Right renal pelvis (tissue), 4 donors: ENCODE data around the gene KIAA1671. TPM values are rescaled to one million over a fixed set of nuclear protein-coding genes. Genes with fewer than 3 reads are reported as not detected.
"Not testable (repeated sequence)": the region's sequence is repeated elsewhere in the genome, so short reads cannot be mapped to it uniquely, and the experiment has no call there.

Experiments
- DNase-seq, 4 donors: peaks; one replicate each; pipeline ENCODE4 v3.0.0-alpha.2; 2013; ENCODE audit warnings: low read depth in 4 of 4, low spot score in 3 of 4, missing footprints in 1 of 4
- polyA plus RNA-seq, 4 donors: library from polyadenylated mRNA; unstranded; fragments of 120-200 nt; gene quantifications; one replicate each; pipeline ENCODE4 v1.2.1, GENCODE V29; 2013; ENCODE audit not compliant: insufficient read length in 4 of 4

KIAA1671 gene
- polyA plus RNA-seq, 4 donors, result 25.3 to 29.6 (median 27.6) TPM

- DNase-seq, result no peak
Observed at GRCh38 chr22:25182131-25183110, 229.9 kb downstream of the KIAA1671 start.

GRCh38 chr22:25183949-25184619 lies 231.6 kb downstream of the KIAA1671 start:
- peak in 2 of 4 donors; percentile 16 to 28 for DNase-seq

- no peak for DNase-seq
Observed at GRCh38 chr22:25186140-25186539, 233.6 kb downstream of the KIAA1671 start.

DNA sequence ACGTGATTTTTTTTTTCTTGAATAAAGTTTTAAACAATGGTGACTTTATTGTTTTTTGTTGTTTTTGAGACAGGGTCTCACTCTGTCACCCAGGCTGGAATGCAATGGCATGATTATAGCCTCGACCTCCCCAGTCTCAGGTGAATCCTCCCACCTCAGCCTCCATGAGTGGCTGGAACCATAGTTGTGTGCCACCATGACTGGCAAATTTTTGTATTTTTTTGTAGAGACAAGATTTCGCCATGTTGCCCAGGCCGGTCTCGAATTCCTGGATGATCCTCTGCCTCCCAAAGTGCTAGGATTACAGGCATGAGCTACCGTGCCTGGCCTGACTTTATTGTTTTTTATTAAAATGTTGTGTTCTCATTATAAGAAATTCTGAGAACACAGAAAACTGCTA lies 235.0 kb downstream of the KIAA1671 start:
- DNase-seq, result no peak

- DNase-seq, result no peak
Observed at GRCh38 chr22:25192406-25192805, 239.9 kb downstream of the KIAA1671 start.

DNA sequence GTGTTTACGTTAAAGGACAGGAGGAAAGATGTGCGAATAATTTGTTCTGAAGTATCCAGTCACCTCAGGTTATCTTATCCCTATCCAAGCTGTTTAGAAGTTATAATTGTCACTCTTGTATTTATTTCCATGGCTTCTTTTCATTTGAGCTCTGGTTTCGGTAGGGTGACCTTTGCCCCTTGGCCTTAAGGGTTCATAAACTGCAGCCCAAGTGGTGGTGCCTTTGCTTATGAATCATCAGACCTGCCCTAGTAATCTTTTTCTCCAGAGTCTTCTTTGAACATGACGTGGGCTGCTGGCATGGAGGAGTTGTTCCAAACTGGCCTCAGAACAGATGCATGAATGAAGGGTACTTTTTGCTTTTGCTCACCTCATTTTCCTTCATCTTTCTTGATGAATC lies 240.6 kb downstream of the KIAA1671 start:
- DNase-seq, result no peak

- peak in 3 of 4 donors; percentile 22 to 32 (median 30) for DNase-seq
Observed at GRCh38 chr22:25193548-25193947, 241.0 kb downstream of the KIAA1671 start.

DNA sequence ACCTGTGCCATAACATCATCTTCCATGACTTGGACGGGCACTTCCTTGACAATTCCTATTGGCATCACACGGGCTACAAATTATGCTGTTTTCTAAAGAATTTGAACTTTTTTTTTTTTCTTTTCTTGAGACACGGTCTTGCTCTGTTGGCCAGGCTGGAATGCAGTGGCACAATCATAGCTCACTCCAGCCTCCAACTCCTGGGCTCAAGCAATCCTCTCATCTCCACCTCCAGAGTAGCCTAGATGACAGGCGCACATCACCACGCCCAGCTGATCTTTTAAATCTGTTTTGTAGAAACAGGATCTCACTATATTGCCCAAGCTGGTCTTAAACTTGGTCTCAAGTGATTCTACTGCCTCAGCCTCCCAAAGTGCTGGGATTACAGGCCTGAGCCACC lies 243.8 kb downstream of the KIAA1671 start:
- DNase-seq, result no peak

DNA sequence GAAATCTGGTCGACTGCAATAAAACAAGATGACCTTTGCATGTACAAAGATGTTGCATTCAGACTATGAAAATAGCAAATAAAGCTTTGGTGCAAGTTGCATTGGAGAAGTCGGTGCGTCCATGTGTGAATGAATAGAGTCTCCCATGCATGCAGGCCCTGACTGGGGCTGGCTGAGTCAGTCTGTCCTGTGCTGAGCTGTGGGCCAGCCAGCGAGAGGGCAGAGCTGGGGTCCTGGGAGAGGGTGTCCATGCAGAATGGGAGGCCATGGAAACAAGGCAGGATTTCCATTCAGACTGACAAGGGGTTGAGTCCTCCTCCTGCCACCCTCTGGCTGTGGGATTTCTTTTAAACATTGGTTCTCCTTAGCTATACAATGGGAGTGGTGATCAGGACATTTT lies 244.8 kb downstream of the KIAA1671 start:
- no peak for DNase-seq

GRCh38 chr22:25199731-25200520 lies 247.4 kb downstream of the KIAA1671 start, which contains the start of gene CRYBB3:
Gene CRYBB3, plus strand, starts transcription at chr22:25199858. Its CDS starts 1,539 bp downstream, at chr22:25201397.
- peak in 3 of 4 donors; percentile 36 to 44 (median 41) for DNase-seq

GRCh38 chr22:25200967-25201366 lies 248.5 kb downstream of the KIAA1671 start:
- DNase-seq, result no peak

- DNase-seq, result no peak
Observed at GRCh38 chr22:25201557-25202273, 249.2 kb downstream of the KIAA1671 start.

GRCh38 chr22:25202290-25202921 lies 249.9 kb downstream of the KIAA1671 start:
- DNase-seq, result peak in 3 of 4 donors; percentile 38 to 54 (median 43)

GRCh38 chr22:25203082-25203481 lies 250.6 kb downstream of the KIAA1671 start:
- DNase-seq, result no peak

- not testable (repeated sequence) for DNase-seq
Observed at GRCh38 chr22:25204547-25204946, 252.0 kb downstream of the KIAA1671 start.

GRCh38 chr22:25205847-25206246 lies 253.3 kb downstream of the KIAA1671 start:
- DNase-seq, result no peak

DNA sequence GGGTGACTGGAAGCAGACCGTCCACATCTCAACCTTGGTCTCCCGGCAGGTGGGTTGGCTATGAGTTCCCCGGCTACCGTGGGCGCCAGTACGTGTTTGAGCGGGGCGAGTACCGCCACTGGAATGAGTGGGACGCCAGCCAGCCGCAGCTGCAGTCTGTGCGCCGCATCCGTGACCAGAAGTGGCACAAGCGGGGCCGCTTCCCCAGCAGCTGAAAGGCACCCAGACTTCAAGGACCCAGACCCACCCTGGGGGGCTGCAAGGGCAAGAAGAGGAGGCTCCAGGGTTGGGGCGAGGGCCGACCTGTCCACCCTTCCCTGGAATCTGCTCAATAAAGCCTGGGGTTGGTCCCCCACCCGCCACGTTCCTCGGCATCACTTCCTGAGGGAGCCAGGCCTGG lies 254.5 kb downstream of the KIAA1671 start:
- no peak for DNase-seq

DNA sequence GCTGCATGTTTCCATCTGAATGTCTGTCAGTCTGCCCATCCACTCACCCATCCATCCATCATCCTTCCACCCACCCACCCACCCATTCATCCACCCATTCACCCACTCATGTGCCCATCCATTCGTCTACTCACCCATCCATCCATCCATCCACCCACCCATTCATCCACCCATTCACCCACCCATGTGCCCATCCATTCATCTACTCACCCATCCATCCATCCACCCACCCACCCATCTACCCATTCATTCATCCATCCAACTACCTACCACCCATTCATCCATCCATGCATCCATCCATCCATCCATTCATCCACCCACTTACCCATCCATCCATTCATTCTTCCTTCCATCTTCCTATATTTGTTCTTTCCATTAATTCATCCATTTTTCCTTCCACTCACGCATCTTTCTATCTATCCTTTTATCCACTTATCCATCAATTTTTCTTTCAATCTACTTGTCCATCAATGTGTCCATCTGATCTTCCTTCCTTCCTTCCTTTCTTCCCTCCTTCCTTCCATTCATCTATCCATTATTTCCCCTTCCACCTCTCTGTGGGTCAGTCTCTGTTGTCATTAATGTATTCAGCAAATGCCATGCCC lies 255.1 kb downstream of the KIAA1671 start:
- DNase-seq, result no peak

GRCh38 chr22:25208328-25208727 lies 255.8 kb downstream of the KIAA1671 start:
- no peak for DNase-seq
